Fibroblast of lung (primary cell): Measurements from ENCODE around the gene ARHGAP12. TPM values are rescaled to one million over a fixed set of nuclear protein-coding genes. Genes with fewer than 3 reads are reported as not detected.
"Not testable (repeated sequence)": the region's sequence is repeated elsewhere in the genome, so short reads cannot be mapped to it uniquely, and the experiment has no call there.

ENCODE experiments used
- DNase-seq, 2 donors: peaks; one replicate each; pipeline versions ENCODE4 v3.0.0 to v3.0.0-alpha.2; 2010; ENCODE audit warnings: low read depth in 2 of 2
- H2AFZ ChIP-seq: 2 replicates; pipeline ENCODE4 v1.5.1; 2012; ENCODE audit warnings: low read length, control low read depth, inconsistent platforms
- H3K27ac ChIP-seq: 2 replicates; pipeline ENCODE4 v1.5.1; 2011; ENCODE audit warnings: low read length, control low read depth; ENCODE audit not compliant: insufficient read depth
- H3K27me3 ChIP-seq: 2 replicates; pipeline ENCODE4 v1.5.1; 2011; ENCODE audit warnings: mild to moderate bottlenecking, low read length; ENCODE audit not compliant: control insufficient read depth, insufficient read depth
- H3K36me3 ChIP-seq: 2 replicates; pipeline ENCODE4 v1.5.1; 2011; ENCODE audit warnings: low read length; ENCODE audit not compliant: control insufficient read depth, insufficient read depth
- H3K4me1 ChIP-seq: 2 replicates; pipeline ENCODE4 v1.5.1; 2011; ENCODE audit warnings: low read length; ENCODE audit not compliant: control insufficient read depth, insufficient read depth; ENCODE audit errors: extremely low read depth
- H3K4me2 ChIP-seq: 2 replicates; pipeline ENCODE4 v1.5.1; 2011; ENCODE audit warnings: low read length, control low read depth; ENCODE audit not compliant: insufficient read depth; ENCODE audit errors: extremely low read depth
- H3K4me3 ChIP-seq, 4 experiments: fragments of 200-600 bp in 1 of 4; sonication (generic) in 1 of 4; replicated peaks in 1 of 4; 2 replicates each; pipeline ENCODE4 v1.5.1; 2011 to 2016; ENCODE audit warnings: low read length in 4 of 4, low read depth in 3 of 4, mild to moderate bottlenecking in 3 of 4, control low read depth in 2 of 4, inconsistent platforms in 1 of 4, mixed read lengths in 1 of 4; ENCODE audit not compliant: insufficient read depth in 1 of 4; ENCODE audit errors: control extremely low read depth in 1 of 4
- H3K79me2 ChIP-seq: 2 replicates; pipeline ENCODE4 v1.5.1; 2012; ENCODE audit warnings: mild to moderate bottlenecking, low read length, inconsistent platforms; ENCODE audit not compliant: control insufficient read depth, insufficient read depth
- H3K9ac ChIP-seq: 2 replicates; pipeline ENCODE4 v1.5.1; 2011; ENCODE audit warnings: mild to moderate bottlenecking, low read length, control low read depth; ENCODE audit not compliant: insufficient read depth
- H3K9me3 ChIP-seq: 2 replicates; pipeline ENCODE4 v1.5.1; 2012; ENCODE audit warnings: low read depth, low read length; ENCODE audit not compliant: control insufficient read depth, insufficient read depth
- H4K20me1 ChIP-seq: 2 replicates; pipeline ENCODE4 v1.5.1; 2011; ENCODE audit warnings: low read length; ENCODE audit not compliant: control insufficient read depth, insufficient read depth; ENCODE audit errors: extremely low read depth
- EZH2 ChIP-seq: IDR thresholded peaks from 2 replicates; pipeline ENCODE4 v1.5.1; 2012; ENCODE audit warnings: low read length, control low read depth, mild to moderate bottlenecking; ENCODE audit errors: missing control alignments
- polyA plus RNA-seq, 2 donors: library from polyadenylated mRNA; depleted of rRNA in 1 of 2; stranded (reverse) in 1 of 2; unstranded in 1 of 2; fragments of >200 nt; gene quantifications; 2 replicates each; pipeline ENCODE4 v1.2.1, GENCODE V29; 2011 to 2012; ENCODE audit warnings: missing spikeins in 1 of 2
- total RNA-seq: library from RNA; depleted of rRNA; stranded (reverse); fragments of >200 nt; gene quantifications from 2 replicates; pipeline ENCODE4 v1.2.1, GENCODE V29; 2014
- TF ChIP-seq, protein P1 (sequence below), 2 donors: IDR thresholded peaks in 1 of 2; conservative IDR thresholded peaks in 1 of 2; 1 replicate in 1 of 2; 2 replicates in 1 of 2; pipeline ENCODE4 v1.5.1; 2011 to 2012; ENCODE audit warnings: low read length in 2 of 2, control low read depth in 1 of 2, inconsistent platforms in 1 of 2, low read depth in 1 of 2, mild to moderate bottlenecking in 1 of 2

Gene ARHGAP12
- total and polyA plus RNA-seq, 2 donors (not counting 1 experiment from before 2014, with no cell fraction given), result 24.0 to 63.1 TPM

DNA sequence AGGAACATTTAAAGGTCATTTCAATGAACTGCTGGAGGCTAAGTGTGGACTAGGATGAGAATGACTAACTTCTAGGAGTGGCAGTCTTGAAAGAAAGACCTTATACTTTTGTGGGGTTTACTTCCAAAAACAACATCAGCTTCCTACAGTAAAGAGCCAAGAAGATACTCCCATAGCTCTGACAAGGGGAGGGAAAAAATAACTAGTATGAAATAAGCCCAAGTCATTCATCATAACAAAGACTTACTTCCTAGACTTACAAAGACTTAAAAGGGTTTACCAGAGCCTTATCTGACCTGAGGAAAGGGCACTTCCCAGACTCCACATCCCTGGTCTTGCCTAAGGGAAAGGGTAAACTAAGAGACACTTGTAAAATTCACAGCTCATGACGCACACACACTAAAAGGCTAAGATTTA is 31.7 kb downstream of the ARHGAP12 start:
- DNase-seq, result peak; percentile 70 to 84
- no peak overlapping the region for H2AFZ ChIP-seq
- TF ChIP-seq EZH2, result no peak
- TF ChIP-seq, protein P1, sequence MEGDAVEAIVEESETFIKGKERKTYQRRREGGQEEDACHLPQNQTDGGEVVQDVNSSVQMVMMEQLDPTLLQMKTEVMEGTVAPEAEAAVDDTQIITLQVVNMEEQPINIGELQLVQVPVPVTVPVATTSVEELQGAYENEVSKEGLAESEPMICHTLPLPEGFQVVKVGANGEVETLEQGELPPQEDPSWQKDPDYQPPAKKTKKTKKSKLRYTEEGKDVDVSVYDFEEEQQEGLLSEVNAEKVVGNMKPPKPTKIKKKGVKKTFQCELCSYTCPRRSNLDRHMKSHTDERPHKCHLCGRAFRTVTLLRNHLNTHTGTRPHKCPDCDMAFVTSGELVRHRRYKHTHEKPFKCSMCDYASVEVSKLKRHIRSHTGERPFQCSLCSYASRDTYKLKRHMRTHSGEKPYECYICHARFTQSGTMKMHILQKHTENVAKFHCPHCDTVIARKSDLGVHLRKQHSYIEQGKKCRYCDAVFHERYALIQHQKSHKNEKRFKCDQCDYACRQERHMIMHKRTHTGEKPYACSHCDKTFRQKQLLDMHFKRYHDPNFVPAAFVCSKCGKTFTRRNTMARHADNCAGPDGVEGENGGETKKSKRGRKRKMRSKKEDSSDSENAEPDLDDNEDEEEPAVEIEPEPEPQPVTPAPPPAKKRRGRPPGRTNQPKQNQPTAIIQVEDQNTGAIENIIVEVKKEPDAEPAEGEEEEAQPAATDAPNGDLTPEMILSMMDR (conservative IDR thresholded peaks at IDR 0.05 in 1 of 2, IDR thresholded peaks at IDR 0.05 in 1 of 2; ENCODE audit: low read depth in 1 of 2, low read length in 2 of 2), result no peak
- H3K4me2 ChIP-seq, result no peak overlapping the region
- no peak overlapping the region for H3K9ac ChIP-seq
- no peak overlapping the region for H3K4me3 ChIP-seq
- no peaks in the 10 kb centered on the region for H4K20me1 ChIP-seq
- peaks cover 27% of the 10 kb centered on the region for H3K79me2 ChIP-seq
- H3K36me3 ChIP-seq, result no peaks in the 10 kb centered on the region
- no peaks in the 10 kb centered on the region for H3K27me3 ChIP-seq
- no peaks in the 10 kb centered on the region for H3K9me3 ChIP-seq
- H3K27ac ChIP-seq, result no peak overlapping the region
- H3K4me1 ChIP-seq, result no peaks in the 10 kb centered on the region

DNA sequence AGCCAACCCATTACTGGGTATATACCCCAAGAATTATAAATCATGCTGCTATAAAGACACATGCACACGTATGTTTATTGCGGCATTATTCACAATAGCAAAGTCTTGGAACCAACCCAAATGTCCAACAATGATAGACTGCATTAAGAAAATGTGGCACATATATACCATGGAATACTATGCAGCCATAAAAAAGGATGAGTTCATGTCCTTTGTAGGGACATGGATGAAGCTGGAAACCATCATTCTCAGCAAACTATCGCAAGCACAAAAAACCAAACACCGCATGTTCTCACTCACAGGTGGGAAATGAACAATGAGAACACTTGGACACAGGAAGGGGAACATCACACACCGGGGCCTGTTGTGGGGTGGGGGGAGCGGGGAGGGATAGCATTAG is 32.9 kb downstream of the ARHGAP12 start:
- not testable (repeated sequence) for H3K4me3 ChIP-seq, H3K4me1 ChIP-seq, H3K36me3 ChIP-seq, H2AFZ ChIP-seq, H4K20me1 ChIP-seq, H3K9ac ChIP-seq, DNase-seq, H3K4me2 ChIP-seq, H3K27me3 ChIP-seq, H3K9me3 ChIP-seq, H3K27ac ChIP-seq
- H3K79me2 ChIP-seq, result peaks cover 24% of the 10 kb centered on the region

DNA sequence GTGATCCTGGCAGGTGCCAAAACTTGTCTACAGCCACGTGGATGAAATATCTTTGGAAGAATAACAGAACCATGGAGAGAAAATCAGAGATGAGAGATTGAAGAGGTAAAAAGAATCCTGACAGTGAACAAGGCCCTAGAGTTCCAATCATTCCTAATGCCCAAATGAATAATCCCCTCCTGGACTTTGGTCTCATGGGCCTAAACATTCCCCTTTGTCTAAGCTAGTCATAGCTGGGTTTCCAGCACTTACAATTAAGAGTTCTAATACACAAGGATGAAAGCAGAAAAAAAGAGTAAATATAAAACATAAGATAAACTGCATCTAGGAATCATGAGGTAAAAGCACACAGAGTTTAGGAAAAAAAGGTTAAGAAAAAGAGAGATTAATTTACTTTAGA is 40.2 kb downstream of the ARHGAP12 start:
- Histone ChIP-seq H3K36me3 (no peaks in the 10 kb centered on the region), H4K20me1 (no peaks in the 10 kb centered on the region), H3K4me3 (no peak overlapping the region), H3K9ac (no peak overlapping the region), H3K79me2 (peaks cover 2% of the 10 kb centered on the region), H3K4me1 (no peaks in the 10 kb centered on the region), H2AFZ (no peak overlapping the region), H3K27ac (no peak overlapping the region), H3K27me3 (no peaks in the 10 kb centered on the region), H3K4me2 (no peak overlapping the region), H3K9me3 (no peaks in the 10 kb centered on the region)
- peak in 1 of 2 donors; percentile 18 for DNase-seq
- no peak for TF ChIP-seq EZH2
- TF ChIP-seq, protein P1 (conservative IDR thresholded peaks at IDR 0.05 in 1 of 2, IDR thresholded peaks at IDR 0.05 in 1 of 2; ENCODE audit: low read depth in 1 of 2, low read length in 2 of 2), result no peak
